Measurements from ENCODE around the gene HPDL.

DNA sequence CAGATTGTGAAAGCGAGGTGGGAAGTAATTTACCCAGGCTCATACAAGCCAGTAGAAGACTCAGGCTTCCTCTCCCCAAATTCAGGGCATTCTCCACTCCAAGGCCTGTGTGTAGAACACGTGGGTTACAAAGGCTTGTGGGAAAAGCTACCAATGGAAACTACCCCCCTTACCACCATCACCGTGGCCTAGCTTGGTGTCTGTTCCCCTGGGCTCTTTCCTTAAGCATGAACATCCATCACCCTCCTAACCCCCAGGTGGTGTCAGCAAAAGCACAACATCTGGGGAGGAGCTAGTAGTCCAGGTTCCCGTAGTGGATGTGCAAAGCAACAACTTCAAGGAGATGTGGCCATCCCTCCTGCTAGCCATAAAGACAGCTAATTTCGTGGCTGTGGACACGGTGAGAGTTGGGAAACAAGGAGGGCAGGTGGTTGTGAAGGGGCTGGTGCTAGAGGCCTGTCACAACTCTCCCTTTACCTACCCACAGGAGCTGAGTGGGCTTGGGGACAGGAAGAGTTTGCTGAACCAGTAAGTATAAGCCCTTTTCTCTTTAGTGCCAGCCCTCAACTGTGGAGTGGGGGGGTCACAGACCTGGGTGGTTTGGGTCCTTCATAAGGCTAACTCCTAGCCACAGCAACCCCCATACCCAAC is 14.2 kb downstream of the HPDL start:
- no peak for TF ChIP-seq CTCF (IDR thresholded peaks at IDR 0.05)
- no peak for TF ChIP-seq POLR2A (IDR thresholded peaks at IDR 0.05)
- TF ChIP-seq POLR2AphosphoS5 (IDR thresholded peaks at IDR 0.05), result no peak
